Midbrain (tissue), 1 donor: ENCODE measurements around the gene TMEM175.
A peak's percentile ranks its signal among the peaks of the same experiment; 100 is the strongest.

ENCODE experiments used
- DNase-seq: peaks from one replicate; lab custom pipeline; 2025; lab: John Stamatoyannopoulos, UW

Gene TMEM175

DNA sequence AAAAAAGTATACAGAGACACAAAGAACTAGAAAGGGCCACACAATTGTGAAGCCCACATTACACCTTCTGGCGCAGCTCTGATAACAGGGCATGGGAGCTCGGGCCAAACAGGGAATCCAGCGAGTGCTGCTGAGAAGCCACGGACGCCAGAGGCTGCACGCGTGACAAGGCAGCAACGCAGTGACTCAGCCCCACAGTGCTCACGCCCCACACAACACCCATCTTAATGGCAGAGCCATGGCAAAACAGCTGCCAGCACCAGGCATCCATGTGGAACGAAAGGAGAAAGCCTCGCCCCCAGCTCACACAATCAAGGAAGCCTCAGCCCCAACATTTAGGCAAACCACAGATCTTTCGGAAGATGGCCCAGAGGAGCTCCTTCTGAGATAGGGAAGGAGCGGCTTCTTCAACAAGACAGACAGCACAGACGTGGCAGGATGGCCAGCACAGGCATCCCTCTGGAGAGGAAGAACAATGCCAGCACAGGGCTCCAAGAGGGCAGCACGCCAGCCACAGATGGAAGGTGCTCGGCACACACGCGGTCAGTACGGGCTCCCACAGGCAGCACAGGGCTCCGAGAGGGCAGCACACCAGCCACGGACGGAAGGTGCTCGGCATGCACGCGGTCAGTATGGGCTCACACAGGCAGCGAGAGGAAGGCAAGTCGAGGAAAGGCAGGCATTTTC is 33.2 kb upstream of the TMEM175 start:
- DNase-seq = no peak

DNA sequence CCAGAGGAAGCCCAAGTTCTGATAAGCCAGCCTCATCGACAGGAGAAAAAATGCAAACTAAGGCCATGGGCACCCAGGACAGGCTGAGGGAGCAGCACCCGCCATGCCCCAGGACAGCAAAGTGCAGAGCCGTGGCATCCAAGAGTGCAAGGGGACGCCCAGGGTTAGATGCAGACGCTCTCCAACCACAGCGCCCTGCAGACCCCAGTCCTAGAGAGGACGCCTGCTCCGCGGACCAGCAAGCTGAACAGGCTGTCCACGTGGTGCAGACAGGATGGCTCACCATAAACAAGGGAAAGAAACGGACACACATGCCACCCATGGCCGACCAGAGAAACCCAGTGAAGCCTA is 32.7 kb upstream of the TMEM175 start:
- no peak for DNase-seq

DNA sequence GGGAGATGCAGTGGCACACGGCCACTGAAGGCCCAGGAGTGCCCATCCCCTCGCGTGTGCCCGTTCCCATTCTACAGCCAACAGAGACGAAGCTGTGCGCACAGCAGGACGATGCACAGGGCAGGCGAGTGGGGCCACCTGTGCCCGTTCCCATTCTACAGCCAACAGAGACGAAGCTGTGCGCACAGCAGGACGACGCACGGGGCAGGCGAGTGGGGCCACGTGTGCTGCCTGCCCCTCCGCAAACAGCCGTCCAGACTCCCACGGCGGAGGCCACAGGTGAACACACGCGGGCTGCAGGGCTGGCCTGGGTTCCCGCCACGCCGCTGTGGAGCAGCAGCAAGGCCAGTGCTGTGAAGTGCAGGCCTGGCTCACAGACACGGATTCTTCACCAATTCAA is 32.2 kb upstream of the TMEM175 start:
- no peak for DNase-seq

DNA sequence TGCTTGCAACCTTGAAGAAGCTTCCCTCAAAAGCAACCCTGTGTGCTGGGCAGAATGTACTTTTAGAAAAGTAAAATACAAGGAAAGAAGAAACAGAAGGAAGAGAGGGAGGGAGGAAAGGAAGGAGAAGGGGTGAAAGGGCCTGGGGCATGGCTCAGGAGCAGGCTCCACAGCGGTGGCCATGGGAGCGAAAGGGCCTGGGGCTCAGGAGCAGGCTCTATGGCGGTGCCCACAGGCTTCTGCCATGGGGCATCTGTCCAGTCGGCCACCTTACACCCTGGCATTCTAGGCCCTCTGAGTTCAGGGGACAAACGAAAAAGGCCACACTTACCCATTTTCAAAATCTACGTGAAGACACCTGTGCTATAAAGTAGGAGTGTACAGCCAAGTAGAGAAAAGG is 31.5 kb upstream of the TMEM175 start:
- no peak for DNase-seq

DNA sequence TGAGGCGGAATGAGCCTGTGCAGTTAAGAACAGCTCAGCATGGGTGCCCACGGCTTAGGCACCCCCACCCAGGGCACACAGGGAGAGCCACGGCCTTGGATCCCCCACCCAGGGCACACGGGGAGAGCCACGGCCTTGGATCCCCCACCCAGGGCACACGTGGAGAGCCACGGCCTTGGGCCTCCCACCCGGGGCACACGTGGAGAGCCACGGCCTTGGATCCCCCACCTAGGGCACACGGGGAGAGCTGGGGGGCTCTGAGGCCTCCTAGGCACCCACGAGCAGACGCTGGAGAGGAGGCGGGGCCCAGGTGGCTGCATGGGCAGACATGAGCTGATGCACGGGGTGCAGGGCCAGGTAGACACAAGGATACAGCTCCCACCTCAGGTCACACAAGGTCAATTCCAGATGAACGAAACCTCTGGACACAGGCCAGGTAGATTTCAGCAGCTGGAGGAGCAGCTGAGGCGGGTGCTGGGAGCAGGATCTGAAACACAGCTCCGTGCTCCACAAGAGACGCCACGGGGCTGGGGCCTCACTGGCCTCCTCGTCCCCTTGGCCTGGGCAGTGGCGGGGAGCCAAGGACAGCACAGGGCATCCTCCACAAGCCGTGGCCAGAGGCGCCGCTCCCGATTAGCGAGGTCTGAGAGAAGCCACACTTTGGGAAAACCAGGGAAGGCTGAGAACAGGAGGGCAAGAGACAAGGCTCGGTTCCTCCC is 30.9 kb upstream of the TMEM175 start:
- DNase-seq = no peak

DNA sequence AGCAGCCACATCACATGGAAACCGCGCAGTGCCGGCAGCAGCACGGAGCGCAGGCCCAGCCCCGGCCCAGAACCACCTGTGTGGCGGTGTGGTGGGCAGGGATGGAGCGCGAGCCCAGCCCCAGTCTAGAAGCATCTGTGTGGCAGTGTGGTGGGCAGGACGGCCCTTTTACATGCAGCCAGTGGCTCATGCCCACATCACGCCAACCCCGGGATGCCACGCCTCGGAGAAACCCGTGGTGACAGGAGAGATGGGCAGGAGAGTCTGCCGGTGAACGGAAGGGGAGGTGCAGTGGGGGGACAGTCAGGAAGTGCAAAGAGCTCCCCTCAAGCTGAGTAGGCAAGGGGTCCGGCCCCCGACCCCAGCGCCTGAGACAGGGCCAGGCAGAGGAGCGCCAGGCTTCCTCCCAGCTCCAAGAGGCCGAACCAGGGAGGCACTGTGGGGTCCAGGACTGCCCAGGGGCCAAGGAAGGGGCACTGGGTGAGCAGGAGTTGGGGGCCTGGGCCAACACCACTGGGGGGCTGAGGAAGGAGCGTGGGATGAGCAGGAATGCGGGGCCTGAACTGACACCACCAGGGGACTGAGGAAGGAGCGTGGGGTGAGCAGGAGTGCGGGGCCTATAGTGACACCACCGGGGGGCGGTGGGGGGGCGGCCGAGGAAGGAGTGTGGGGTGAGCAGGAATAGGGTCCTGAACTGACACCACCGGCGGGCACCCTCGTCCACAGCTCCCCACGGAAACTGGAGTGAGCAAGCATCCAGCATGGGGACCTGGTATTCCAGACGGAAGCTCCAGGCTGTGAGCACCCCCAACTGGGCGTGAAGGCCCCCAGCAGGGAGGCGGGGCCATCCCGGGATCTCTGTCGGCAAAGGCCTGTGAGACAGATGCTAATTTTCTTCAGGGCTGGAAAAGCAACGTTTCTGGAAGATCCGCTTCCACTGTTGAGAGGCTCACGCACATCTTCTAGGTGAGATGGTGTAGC is 28.9 kb upstream of the TMEM175 start:
- DNase-seq = no peak

DNA sequence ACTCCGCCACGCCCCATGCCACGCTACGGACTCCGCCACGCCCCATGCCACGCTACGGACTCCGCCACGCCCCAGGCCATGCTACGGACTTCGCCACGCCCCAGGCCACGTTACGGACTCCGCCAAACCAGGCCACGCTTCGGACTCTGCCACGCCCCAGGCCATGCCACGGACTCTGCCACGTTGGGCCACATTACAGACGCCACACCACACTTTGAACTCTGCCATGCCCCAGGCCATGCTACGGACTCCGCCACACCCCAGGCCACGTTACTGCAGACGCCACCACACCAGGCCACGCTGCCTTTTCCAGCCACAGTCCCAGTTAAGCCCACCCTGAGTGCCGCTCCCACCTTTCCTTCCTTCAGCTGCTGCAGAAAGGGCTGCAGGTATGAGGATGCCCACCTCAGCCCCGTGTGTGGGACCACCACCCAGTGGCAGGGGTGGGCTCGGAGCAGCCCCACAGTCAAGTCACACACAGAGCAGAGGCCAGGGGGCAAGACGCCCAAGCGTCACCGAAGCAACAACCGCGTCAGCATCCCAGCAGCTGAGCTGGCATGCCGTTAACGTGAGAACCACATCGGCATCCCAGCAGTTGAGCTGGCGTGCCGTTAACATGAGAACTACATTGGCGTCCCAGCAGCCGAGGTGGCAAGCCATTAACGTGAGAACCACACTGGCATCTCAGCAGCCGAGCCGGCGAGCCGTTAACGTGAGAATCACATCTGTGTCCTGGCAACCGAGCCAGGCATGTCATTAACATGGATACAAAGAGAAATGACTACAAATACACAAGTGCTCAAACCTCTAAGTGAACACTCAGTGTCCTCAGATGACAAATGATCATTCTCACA is 26.5 kb upstream of the TMEM175 start:
- DNase-seq = no peak

DNA sequence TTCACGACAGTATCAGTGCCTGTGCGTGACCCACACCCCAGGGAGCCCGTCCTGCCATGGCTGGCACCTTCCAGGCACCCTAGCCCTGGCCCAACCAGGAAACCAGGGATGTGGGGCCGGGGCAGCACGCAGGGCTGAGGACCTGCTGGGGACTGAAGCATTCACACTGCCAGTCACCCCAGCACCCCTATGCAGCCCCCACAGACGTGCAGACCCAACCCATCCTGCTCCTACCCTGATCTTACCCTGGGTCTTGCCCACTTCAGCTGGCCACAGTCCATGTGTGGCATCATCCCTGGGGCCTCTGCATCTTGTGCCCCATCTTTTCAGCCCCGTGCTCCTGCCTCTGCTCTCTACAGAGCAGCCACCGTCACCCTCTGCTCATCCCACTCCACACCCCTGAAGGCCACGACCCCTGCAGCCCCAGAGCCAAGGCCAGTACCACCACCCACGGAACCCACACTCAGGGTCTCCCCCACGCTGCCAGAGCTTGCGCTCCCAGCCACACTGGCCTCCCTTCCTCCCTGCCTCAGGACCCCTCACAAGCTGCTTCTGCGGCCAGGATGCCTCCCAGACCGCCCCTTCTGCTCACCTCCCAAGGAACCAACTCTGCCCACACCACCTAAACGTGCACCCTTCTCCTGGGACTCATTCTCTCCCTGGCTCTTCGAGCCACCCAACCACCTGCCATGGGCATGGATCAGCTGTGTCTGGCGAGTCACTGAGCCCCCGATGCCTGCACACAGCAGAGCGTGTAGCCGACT is 25.7 kb upstream of the TMEM175 start:
- no peak for DNase-seq

DNA sequence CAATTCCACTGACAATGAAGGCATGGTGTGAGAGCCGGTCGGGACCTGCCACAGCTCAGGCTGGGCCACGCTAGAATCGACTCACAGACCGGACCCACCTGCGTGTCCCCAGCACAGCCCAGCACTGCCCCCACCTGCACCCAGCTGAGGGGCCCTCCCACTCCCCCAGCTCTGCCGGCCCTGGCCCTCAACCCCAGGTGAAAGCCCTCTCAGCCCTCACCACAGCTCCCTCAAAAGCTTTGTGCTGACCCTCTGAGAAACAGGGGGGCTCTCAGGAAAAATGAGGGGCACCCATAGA is 25.2 kb upstream of the TMEM175 start:
- DNase-seq = no peak

DNA sequence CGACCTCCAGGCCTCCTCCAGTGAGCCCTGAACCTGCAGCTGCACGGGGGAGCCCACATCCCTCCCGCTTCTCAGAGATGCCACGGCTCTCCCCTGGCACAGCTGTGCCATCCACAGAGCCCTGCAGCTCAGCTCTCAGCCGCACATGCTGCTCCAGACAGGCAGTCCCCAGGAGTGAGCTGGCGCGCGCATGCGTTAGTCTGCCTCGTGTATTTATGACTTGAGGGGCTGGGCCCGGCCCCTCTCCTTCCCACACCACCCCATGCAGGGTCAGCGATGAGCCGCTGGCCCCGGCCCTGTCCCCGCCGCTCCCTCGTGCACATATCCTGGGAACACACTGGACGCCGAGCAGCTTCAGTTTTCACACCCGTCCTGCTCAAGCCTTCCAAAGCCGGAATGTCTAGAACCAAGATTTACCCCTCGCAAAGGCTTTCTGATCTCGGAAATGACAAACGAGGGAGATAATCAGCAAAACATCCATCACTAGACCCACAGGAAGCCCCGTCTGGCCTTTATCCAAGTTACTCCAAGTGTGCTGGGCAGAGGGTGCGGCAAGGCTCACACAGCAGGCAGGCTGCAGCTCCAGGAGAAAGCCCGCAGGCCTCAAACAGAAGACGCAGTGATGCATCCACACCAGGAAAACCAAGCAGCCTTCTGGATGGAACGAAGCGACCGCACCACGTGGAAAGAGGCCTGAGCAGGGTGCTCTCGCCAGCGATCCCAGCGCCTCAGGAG is 24.4 kb upstream of the TMEM175 start:
- no peak for DNase-seq

DNA sequence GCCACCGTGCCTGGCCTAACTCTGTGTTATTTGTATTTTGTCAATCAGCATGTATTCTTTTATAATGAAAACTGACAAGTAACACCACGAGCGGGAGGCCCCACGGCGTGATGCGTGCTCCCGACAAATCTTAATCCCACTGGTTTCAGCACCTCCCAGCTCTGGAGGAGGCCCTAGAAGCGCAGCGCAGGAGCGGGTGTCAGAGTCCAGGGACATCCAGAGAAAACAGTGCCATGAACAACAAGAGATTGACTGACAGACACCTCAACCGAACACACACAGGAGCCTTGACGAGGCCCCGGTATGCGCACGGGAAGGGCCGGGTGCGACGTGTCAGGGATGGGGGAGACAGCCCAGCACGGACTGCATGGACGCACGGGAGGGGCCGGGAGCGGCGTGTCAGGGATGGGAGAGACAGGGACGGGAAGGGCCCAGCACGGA is 23.1 kb upstream of the TMEM175 start:
- no peak for DNase-seq

DNA sequence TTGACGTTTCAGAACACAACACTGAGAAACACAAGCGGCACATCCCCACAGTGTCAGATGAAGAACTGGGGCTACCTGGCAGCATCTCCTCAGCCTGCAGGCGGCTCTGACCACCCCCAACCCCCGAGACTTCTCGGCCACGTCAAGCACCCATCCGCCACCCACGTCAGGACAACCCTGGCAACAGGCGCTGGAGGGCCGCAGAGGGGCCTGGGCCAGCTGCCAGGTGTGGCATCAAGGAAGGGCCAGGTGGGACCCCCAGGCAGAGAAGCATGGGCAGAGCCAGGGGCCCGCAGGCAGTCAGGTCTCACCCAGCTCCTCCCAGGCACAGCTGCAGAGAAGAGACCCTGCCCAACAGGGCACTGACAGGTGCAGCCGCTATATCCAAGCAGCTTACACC is 22.4 kb upstream of the TMEM175 start:
- DNase-seq = no peak

DNA sequence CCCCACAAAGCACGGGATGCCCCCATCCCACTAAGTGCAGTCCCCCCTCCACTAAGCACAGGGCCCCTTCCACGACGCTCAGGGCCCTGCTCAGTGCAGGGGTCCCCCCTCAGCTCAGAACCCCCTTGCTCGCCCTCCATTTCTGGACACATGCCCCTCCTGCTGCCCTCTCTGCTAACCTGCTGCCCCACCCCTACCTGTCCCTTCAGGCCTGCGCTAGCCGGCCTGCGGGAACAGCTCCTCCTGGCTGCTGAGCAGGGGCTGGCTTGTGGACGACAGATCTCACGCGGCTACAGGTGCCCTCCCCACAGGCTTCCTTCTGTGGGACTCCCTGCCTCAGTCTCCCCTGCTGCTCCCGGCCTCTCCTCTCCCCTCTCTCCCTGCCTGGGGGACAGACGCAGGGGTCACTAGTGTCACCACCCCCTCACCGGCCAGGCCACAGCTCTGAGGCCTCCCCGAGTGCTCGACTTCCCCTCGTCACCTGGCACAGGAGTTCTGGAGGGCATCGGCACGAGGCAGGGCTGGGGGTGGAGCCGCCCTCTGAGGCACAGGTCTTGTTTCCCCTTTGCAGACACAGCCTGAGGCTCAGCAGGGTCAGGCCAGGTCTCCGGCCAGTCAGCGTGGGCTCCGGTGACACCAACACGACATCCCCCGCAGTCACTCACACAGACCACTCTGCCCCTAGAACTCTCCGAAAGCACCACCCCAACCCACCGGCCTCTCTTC is 21.7 kb upstream of the TMEM175 start:
- DNase-seq = no peak

DNA sequence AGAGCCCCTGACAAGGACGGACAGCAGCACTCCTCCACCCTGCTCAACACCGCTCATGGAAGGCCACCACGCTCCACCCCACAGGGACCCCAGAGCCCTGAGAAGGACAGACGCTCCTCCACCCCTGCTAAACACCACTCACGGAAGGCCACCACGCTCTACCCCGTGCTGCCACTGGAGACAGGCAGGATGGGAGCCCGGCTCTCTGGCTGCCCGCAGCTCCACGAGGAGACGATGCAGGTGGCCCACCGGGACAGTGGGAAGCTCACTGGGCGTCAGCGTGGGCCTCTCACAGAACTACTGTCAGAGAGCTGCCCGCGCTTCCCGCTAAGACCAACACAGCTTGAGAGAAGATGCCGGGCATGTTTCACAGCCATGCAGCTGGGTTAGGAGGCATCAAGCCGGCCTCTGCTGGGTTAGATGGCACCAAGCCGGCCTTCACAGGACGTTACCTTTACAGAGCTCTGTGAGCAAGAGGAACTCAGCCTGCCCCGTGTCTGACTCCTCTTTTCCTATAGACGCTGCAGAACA is 21.0 kb upstream of the TMEM175 start:
- no peak for DNase-seq

DNA sequence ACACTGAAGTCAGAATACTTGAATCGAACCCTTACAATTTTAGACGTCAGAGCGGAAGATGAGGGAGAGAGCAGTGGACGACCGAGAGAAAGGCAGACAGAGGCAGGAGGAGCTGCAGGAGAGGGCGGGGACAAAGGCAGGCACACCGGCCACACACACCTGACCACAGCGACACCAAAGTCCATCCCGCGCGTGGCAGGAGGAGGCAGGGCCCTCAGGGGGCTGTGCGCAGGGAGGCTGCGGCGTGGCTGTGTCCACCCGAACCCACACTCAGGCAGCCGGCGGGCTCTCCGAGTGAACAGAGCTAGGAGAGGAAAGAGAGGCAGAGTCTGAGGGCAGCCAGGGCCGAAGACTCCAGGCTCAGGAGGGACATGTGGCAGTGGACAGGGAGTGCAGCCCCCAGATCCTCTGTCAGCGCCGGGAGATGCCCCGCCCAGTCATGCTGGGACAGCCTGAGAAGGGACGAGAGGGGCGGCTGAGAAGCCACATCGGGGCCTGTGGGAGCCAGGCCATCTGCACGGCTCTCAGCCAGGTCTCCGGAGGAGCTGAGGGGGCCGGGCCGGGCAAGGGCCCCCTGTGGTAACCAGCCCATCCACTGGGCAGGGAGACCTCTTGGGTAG is 20.3 kb upstream of the TMEM175 start:
- no peak for DNase-seq

DNA sequence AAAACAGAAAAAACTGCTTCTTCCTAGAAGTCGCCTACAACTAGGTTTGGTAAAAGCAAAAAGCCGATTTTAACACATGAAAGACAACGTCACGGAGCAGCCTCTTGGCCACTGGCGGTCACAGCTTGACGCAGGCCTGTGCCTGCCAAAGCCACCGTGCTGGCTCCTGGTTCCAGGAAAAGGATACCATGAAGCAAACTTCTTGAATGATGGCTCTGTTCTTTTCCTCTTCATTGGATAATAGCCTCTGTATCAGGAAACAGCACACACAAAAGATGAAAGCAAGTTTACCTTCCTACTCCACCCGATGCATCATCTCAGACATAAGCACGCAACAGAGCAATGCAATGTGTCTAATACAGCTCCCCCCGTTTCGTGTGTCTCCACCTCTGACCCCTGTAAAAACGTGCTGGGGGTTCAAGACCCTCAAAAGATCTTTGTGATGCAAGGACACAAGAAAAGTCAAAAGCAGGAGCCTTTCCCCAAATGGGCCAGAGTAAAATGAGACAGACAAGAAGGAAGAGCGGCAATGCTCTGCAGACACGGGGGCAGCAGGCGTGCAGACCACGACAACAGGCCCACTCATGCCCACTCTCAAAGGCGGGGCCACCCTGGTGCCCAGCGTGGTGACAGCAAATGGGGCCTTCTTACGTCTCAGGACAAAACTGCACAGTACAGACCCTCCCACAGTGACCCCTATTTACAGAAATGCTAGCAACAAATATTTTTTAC is 19.5 kb upstream of the TMEM175 start:
- DNase-seq = peak; percentile 23

DNA sequence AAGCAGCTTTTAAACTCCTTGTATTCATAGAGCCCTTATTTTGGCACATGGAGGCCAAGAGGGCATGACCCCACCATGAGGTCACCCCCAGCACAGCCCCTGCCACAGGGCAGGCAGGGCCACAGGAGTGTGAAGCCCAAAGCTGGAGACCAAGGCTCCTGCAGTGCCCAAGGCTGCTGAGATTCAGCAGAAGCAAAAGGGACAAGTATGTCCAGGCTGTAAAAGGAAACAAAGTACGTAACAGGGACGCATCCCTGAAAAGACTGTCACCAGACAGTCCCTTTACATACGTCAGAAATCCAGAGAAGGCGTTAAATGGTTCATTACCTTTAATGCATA is 19.0 kb upstream of the TMEM175 start:
- no peak for DNase-seq

DNA sequence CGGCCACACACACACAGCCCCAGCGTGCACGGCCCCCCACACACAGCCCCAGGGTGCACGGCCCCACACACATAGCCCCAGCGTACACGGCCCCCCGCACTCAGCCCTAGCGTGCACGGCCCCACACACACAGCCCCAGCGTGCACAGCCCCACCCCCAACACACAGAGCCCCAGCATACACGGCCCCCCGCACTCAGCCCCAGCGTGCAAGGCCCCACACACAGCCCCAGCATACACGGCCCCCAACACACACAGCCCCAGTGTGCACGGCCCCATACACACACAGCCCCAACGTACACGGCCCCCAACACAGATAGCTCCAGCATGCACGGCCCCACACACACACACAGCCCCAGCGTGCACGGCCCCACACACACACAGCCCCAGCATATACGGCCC is 17.7 kb upstream of the TMEM175 start:
- no peak for DNase-seq
